ENCODE data around the gene ANO5. TPM values are rescaled to one million over a fixed set of nuclear protein-coding genes. Genes with fewer than 3 reads are reported as not detected.

ANO5 gene
- total RNA-seq, 1 donor, result 0.54 TPM

DNA sequence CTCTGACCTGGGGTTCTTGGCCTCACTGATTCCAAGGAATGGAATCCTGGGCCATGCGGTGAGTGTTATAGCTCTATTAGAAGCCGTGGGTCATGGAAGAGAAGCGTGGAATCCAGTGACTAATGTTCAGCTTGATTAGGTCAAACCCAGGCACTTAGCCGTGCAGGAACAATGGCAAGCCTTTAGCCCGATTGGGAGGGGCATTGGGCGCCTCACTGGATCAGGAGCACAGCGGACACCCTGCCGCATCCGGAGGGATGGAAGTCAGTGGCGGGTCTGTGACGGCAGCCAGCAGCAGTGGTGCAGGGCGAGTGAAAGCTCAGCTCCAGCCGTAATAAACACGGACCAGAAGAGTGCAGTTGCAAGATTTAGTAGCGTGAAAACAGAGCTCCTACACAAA is 124.8 kb downstream of the ANO5 start:
- no peak for DNase-seq (ENCODE audit: low read depth in 2 of 3, low spot score in 2 of 3)

DNA sequence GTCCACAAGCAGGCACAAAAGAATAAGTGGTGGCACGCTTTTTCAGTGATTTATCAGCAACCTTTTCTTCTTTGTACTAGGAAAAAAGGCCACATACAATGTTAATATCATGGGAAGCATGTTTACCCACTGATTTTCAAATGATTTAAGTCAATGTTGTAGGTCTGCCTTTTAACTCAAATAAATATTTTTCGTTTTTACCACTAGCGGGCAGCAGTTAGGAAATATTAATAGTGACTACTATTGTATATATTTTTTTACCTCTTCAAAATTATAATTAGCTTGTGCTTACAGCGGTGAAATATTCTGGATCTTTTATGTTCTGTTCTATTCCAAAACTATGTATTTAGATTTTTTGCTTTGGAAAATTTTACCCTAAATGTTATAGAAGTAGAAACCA is 138.9 kb downstream of the ANO5 start:
- DNase-seq (ENCODE audit: low read depth in 2 of 3, low spot score in 2 of 3), result no peak

Other genes starting within 250 kb of the ANO5 start
- gene SLC17A6, start 145.3 kb downstream of the ANO5 start, total RNA-seq, result not detected